C4-2B (cell line): ENCODE data around the gene RAB39B.

Source experiments
- H3K27ac ChIP-seq: fragments of 450-650 bp; 2 replicates; pipeline ENCODE4 v1.5.1; 2017
- CTCF ChIP-seq: fragments of 450-650 bp; conservative IDR thresholded peaks from 2 replicates; pipeline ENCODE4 v1.5.1; 2017; ENCODE audit warnings: mild to moderate bottlenecking
- ZFX ChIP-seq: fragments of 450-650 bp; IDR thresholded peaks from 2 replicates; pipeline ENCODE4 v1.6.1; 2017

RAB39B gene

GRCh38 chrX:155262970-155263754 is 1.1 kb downstream of the RAB39B start:
- no peak overlapping the region for H3K27ac ChIP-seq
- no peak for TF ChIP-seq CTCF
- TF ChIP-seq ZFX = no peak

GRCh38 chrX:155259752-155260151 is 4.5 kb downstream of the RAB39B start:
- no peak for TF ChIP-seq CTCF
- TF ChIP-seq ZFX = no peak
- no peak overlapping the region for H3K27ac ChIP-seq

GRCh38 chrX:155251391-155251790 is 12.9 kb downstream of the RAB39B start:
- TF ChIP-seq CTCF (no peak), ZFX (no peak)
- no peak overlapping the region for H3K27ac ChIP-seq

GRCh38 chrX:155247497-155247896 is 16.8 kb downstream of the RAB39B start:
- H3K27ac ChIP-seq = no peak overlapping the region
- TF ChIP-seq ZFX = no peak
- no peak for TF ChIP-seq CTCF

- no peak overlapping the region for H3K27ac ChIP-seq
- no peak for TF ChIP-seq ZFX
- TF ChIP-seq CTCF = no peak
Observed at GRCh38 chrX:155246748-155247147, 17.5 kb downstream of the RAB39B start.

GRCh38 chrX:155242300-155242699 is 22.0 kb downstream of the RAB39B start:
- TF ChIP-seq CTCF (no peak), ZFX (no peak)
- H3K27ac ChIP-seq = no peak overlapping the region

GRCh38 chrX:155237719-155238118 is 26.6 kb downstream of the RAB39B start:
- no peak for TF ChIP-seq CTCF
- TF ChIP-seq ZFX = no peak

More at GRCh38 chrX:155237719-155238118, 26.6 kb downstream of the RAB39B start:
- H3K27ac ChIP-seq = no peak overlapping the region
